ENCODE measurements around the gene KCNK3.

DNA sequence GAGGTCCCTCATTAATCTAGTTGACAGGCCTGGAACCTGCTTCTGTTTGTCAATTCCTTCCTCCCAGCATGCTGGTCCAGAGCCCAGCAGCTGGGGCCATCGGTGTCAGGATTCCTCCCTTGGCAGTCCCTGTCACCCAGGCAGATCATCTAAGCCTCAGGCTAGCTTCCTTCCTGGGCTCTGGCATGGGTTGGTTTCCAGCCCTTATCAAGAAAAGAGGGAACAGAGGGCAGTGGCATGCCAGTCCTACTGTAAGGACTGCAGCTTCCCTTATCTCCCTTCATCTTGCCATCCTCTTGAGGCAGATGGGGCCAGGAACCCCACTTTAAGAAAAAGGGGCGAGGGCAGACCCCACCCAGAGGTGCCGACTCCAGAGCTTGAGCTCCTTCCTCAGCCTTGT, 10.9 kb upstream of the KCNK3 start:
- TF ChIP-seq, protein P1, sequence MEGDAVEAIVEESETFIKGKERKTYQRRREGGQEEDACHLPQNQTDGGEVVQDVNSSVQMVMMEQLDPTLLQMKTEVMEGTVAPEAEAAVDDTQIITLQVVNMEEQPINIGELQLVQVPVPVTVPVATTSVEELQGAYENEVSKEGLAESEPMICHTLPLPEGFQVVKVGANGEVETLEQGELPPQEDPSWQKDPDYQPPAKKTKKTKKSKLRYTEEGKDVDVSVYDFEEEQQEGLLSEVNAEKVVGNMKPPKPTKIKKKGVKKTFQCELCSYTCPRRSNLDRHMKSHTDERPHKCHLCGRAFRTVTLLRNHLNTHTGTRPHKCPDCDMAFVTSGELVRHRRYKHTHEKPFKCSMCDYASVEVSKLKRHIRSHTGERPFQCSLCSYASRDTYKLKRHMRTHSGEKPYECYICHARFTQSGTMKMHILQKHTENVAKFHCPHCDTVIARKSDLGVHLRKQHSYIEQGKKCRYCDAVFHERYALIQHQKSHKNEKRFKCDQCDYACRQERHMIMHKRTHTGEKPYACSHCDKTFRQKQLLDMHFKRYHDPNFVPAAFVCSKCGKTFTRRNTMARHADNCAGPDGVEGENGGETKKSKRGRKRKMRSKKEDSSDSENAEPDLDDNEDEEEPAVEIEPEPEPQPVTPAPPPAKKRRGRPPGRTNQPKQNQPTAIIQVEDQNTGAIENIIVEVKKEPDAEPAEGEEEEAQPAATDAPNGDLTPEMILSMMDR (IDR thresholded peaks at IDR 0.05), result no peak
- no peak for TF ChIP-seq ZFX (IDR thresholded peaks at IDR 0.05; ENCODE audit: borderline replicate concordance)
